Measurements from ENCODE around the gene YAP1. TPM values are rescaled to one million over a fixed set of nuclear protein-coding genes. Genes with fewer than 3 reads are reported as not detected.

Gene YAP1
- total RNA-seq, 4 donors from 2014 or later = 97.0 to 177 (median 142) TPM

- no peak for DNase-seq
- Histone ChIP-seq H3K4me1 (peaks cover 0 to 44% (median 18%) of the 10 kb centered on the region in 3 donors), H3K27me3 (no peaks in the 10 kb centered on the region), H3K27ac (peak overlapping the region; percentile 70 to 90 (median 90)), H3K9me3 (no peaks in the 10 kb centered on the region), H3K36me3 (peaks cover 0 to 39% (median 0%) of the 10 kb centered on the region in 3 donors), H3K4me3 (no peak overlapping the region)
- WGBS, 2 donors = 93 to 96% methylated on average over 2 of the region's 2 CpGs
- no peak for TF ChIP-seq CTCF (IDR thresholded peaks at IDR 0.05)
- TF ChIP-seq POLR2A (IDR thresholded peaks at IDR 0.05) = no peak
- intact Hi-C loops (cut with DNase I) = no loop called here
Observed at GRCh38 chr11:102177126-102177525, 66.9 kb downstream of the YAP1 start.

GRCh38 chr11:102177974-102178631, 67.9 kb downstream of the YAP1 start:
- H3K4me1 ChIP-seq = peaks cover 0 to 34% (median 13%) of the 10 kb centered on the region in 3 donors
- no peak overlapping the region for H3K4me3 ChIP-seq
- TF ChIP-seq CTCF (IDR thresholded peaks at IDR 0.05) (no peak), POLR2A (IDR thresholded peaks at IDR 0.05) (no peak)
- H3K36me3 ChIP-seq = peaks cover 0 to 42% (median 0%) of the 10 kb centered on the region in 3 donors
- 19 to 20% methylated on average over 4 of the region's 4 CpGs for WGBS, 2 donors
- peak overlapping the region; percentile 75 to 90 (median 90) for H3K27ac ChIP-seq
- no peak for DNase-seq
- no peaks in the 10 kb centered on the region for H3K9me3 ChIP-seq
- intact Hi-C loops (cut with DNase I) = no loop called here
- no peaks in the 10 kb centered on the region for H3K27me3 ChIP-seq

- Histone ChIP-seq H3K4me3 (no peak overlapping the region), H3K36me3 (peaks cover 0 to 43% (median 0%) of the 10 kb centered on the region in 3 donors), H3K27ac (peak overlapping the region; percentile 75 to 90 (median 90)), H3K27me3 (no peaks in the 10 kb centered on the region), H3K4me1 (peaks cover 0 to 35% (median 13%) of the 10 kb centered on the region in 3 donors), H3K9me3 (no peaks in the 10 kb centered on the region)
- no peak for DNase-seq
- TF ChIP-seq CTCF (IDR thresholded peaks at IDR 0.05) = no peak
- no peak for TF ChIP-seq POLR2A (IDR thresholded peaks at IDR 0.05)
- 72 to 84% methylated on average over 4 of the region's 4 CpGs for WGBS, 2 donors
- intact Hi-C loops (cut with DNase I) = no loop called here
Observed at GRCh38 chr11:102179371-102179770, 69.1 kb downstream of the YAP1 start.

GRCh38 chr11:102184269-102184987, 74.2 kb downstream of the YAP1 start:
- intact Hi-C loops (cut with DNase I) = no loop called here
- H3K36me3 ChIP-seq = peaks cover 0 to 35% (median 0%) of the 10 kb centered on the region in 3 donors
- H3K27ac ChIP-seq = peak overlapping the region in 2 of 4 donors; percentile 21 to 27

More at GRCh38 chr11:102184269-102184987, 74.2 kb downstream of the YAP1 start:
- Histone ChIP-seq H3K9me3 (no peaks in the 10 kb centered on the region), H3K27me3 (no peaks in the 10 kb centered on the region), H3K4me1 (peaks cover 4 to 50% (median 9%) of the 10 kb centered on the region in 3 donors), H3K4me3 (no peak overlapping the region)
- 70 to 76% methylated on average over 3 of the region's 3 CpGs for WGBS, 2 donors
- DNase-seq = no peak
- TF ChIP-seq CTCF (IDR thresholded peaks at IDR 0.05) (no peak), POLR2A (IDR thresholded peaks at IDR 0.05) (no peak)

Measured in esophagus squamous epithelium (tissue), 5 donors.